Measurements from ENCODE around the gene PAK6. TPM values are rescaled to one million over a fixed set of nuclear protein-coding genes. Genes with fewer than 3 reads are reported as not detected.

PAK6 gene
- total and polyA plus RNA-seq, 2 experiments from 2014 or later, result 2.4 to 20.0 TPM

DNA sequence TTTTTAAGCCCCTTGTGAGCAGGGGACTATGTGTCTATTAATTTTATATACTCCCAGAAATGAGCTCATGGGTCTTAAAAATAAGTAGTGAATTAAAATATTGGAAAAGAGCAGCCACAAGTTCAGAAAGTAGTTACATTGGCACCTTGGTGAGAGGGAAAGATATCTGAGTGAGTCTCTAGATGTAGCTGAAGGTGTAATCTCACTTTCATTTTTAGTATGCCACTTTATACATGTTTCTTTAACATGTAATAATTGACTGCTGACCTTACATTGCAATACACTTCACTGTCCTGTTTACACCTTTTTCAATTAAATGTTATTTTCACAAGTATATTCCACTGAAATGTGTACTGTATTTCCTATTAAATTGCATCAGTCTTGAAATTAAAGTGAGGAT is 12.1 kb upstream of the PAK6 start (continued):
- TF ChIP-seq, protein P1, sequence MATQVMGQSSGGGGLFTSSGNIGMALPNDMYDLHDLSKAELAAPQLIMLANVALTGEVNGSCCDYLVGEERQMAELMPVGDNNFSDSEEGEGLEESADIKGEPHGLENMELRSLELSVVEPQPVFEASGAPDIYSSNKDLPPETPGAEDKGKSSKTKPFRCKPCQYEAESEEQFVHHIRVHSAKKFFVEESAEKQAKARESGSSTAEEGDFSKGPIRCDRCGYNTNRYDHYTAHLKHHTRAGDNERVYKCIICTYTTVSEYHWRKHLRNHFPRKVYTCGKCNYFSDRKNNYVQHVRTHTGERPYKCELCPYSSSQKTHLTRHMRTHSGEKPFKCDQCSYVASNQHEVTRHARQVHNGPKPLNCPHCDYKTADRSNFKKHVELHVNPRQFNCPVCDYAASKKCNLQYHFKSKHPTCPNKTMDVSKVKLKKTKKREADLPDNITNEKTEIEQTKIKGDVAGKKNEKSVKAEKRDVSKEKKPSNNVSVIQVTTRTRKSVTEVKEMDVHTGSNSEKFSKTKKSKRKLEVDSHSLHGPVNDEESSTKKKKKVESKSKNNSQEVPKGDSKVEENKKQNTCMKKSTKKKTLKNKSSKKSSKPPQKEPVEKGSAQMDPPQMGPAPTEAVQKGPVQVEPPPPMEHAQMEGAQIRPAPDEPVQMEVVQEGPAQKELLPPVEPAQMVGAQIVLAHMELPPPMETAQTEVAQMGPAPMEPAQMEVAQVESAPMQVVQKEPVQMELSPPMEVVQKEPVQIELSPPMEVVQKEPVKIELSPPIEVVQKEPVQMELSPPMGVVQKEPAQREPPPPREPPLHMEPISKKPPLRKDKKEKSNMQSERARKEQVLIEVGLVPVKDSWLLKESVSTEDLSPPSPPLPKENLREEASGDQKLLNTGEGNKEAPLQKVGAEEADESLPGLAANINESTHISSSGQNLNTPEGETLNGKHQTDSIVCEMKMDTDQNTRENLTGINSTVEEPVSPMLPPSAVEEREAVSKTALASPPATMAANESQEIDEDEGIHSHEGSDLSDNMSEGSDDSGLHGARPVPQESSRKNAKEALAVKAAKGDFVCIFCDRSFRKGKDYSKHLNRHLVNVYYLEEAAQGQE (IDR thresholded peaks at IDR 0.05; ENCODE audit: unreplicated experiment), result no peak
- no peak for TF ChIP-seq EZH2phosphoT487 (IDR thresholded peaks at IDR 0.05; ENCODE audit: unreplicated experiment)
- TF ChIP-seq ETS1 (IDR thresholded peaks at IDR 0.05), result no peak
- no peak for TF ChIP-seq STAT1 (IDR thresholded peaks at IDR 0.05; ENCODE audit: unreplicated experiment)

DNA sequence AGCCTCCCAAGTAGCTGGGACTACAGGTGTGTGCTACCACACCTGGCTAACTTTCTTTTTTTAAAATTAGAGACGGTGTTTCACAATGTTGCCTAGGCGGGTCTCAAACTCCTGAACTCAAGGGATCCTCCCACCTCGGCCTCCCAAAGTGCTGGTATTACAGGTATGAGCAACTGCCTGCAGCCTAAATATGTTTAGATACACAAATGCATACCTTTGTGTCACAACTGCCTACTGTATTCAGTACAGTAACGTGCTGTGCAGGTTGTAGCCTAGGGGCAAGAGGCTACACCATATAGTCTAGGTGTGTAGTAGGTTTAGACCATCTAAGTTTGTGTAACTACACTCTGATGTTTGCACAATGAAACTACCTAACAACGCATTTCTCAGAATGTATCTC is 9.5 kb upstream of the PAK6 start:
- 0 out of 2 replicates have a peak, but pooled peaks cover 3% of the 10 kb centered on the region for H3K79me2 ChIP-seq (replicated peaks; ENCODE audit: insufficient read depth)
- H3F3A ChIP-seq (replicated peaks; ENCODE audit: low read depth), result peaks cover 21% of the 10 kb centered on the region; the same call in 1 of the 2 replicates
- no peak for TF ChIP-seq ETS1 (IDR thresholded peaks at IDR 0.05)
- TF ChIP-seq EZH2phosphoT487 (IDR thresholded peaks at IDR 0.05; ENCODE audit: unreplicated experiment), result no peak
- TF ChIP-seq ZNF331 (CRISPR knock-in tag; IDR thresholded peaks at IDR 0.05; ENCODE audit: low read depth), result no peak
- no peak for TF ChIP-seq ZNF114 (CRISPR knock-in tag; IDR thresholded peaks at IDR 0.05)
- H3K36me3 ChIP-seq (ENCODE audit: insufficient read depth), result peaks cover 9% of the 10 kb centered on the region
- no peak for ATAC-seq
- Mint-ChIP-seq H3K4me3 (no peak overlapping the region), H3K4me1 (peaks cover 2% of the 10 kb centered on the region; the same call in 2 of the 3 replicates), H3K9me3 (no peaks in the 10 kb centered on the region), H3K36me3 (ENCODE audit: low read depth) (peaks cover 23% of the 10 kb centered on the region), H3K27ac (no peak overlapping the region), H3K27me3 (ENCODE audit: insufficient read depth, low read depth, poor library complexity) (peaks cover 3% of the 10 kb centered on the region)
- no peaks in the 10 kb centered on the region for H3K27me3 ChIP-seq (ENCODE audit: insufficient read depth)
- no peak overlapping the region for H3K4me2 ChIP-seq
- no peaks in the 10 kb centered on the region for H3K4me1 ChIP-seq (ENCODE audit: insufficient read depth)
- no peak overlapping the region for H2AFZ ChIP-seq
- H4K20me1 ChIP-seq (replicated peaks; ENCODE audit: insufficient read depth), result no peaks in the 10 kb centered on the region; the same call in 1 of the 2 replicates
- no peak overlapping the region for H3K4me3 ChIP-seq
- no peak for DNase-seq (ENCODE audit: low spot score)
- H3K27ac ChIP-seq (ENCODE audit: low read depth), result 0 out of 2 replicates have a peak overlapping the region, but pooled peaks have one; percentile 67
- no peaks in the 10 kb centered on the region for H3K9me2 ChIP-seq (ENCODE audit: insufficient read depth)

GRCh38 chr15:40229956-40230355 is 8.9 kb upstream of the PAK6 start:
- Mint-ChIP-seq H3K27ac (no peak overlapping the region), H3K36me3 (ENCODE audit: low read depth) (peaks cover 17% of the 10 kb centered on the region)

More at GRCh38 chr15:40229956-40230355, 8.9 kb upstream of the PAK6 start:
- no peaks in the 10 kb centered on the region for H3K9me2 ChIP-seq (ENCODE audit: insufficient read depth)
- H4K20me1 ChIP-seq (replicated peaks; ENCODE audit: insufficient read depth), result no peaks in the 10 kb centered on the region
- H3K36me3 ChIP-seq (ENCODE audit: insufficient read depth), result peaks cover 8% of the 10 kb centered on the region
- peaks cover 21% of the 10 kb centered on the region; the same call in 1 of the 2 replicates for H3F3A ChIP-seq (replicated peaks; ENCODE audit: low read depth)
- H3K27me3 ChIP-seq (ENCODE audit: insufficient read depth), result no peaks in the 10 kb centered on the region
- no peaks in the 10 kb centered on the region for H3K4me1 ChIP-seq (ENCODE audit: insufficient read depth)
- Mint-ChIP-seq H3K4me1 (peaks cover 2% of the 10 kb centered on the region; the same call in 2 of the 3 replicates), H3K27me3 (ENCODE audit: insufficient read depth, low read depth, poor library complexity) (peaks cover 3% of the 10 kb centered on the region), H3K9me3 (no peaks in the 10 kb centered on the region), H3K4me3 (no peak overlapping the region)
- DNase-seq (ENCODE audit: low spot score) (no peak), ATAC-seq (no peak)
- 0 out of 2 replicates have a peak, but pooled peaks cover 3% of the 10 kb centered on the region for H3K79me2 ChIP-seq (replicated peaks; ENCODE audit: insufficient read depth)
- H2AFZ ChIP-seq, result no peak overlapping the region
- H3K27ac ChIP-seq (ENCODE audit: low read depth), result peak overlapping the region; percentile 67; the same call in 1 of the 2 replicates
- H3K4me3 ChIP-seq, result no peak overlapping the region
- H3K4me2 ChIP-seq, result no peak overlapping the region
- TF ChIP-seq JUNB (IDR thresholded peaks at IDR 0.05; ENCODE audit: unreplicated experiment) (no peak), ZNF114 (CRISPR knock-in tag; IDR thresholded peaks at IDR 0.05) (no peak)

All from GM23338 (cell line).